Subcutaneous adipose tissue (tissue), 4 donors: ENCODE results near the gene GNAI1. TPM values are rescaled to one million over a fixed set of nuclear protein-coding genes. Genes with fewer than 3 reads are reported as not detected.

Experiments used
- CTCF ChIP-seq: fragments of 450-650 bp; IDR thresholded peaks from one replicate; pipeline ENCODE4 v1.5.1; 2016; ENCODE audit warnings: low read depth, mild to moderate bottlenecking, control low read depth, antibody characterized with exemption, moderate library complexity
- total RNA-seq, 4 donors: library from RNA; depleted of rRNA; stranded (reverse); fragments of >200 nt; gene quantifications; one replicate each; pipeline ENCODE4 v1.1.0, GENCODE V29; 2016

GNAI1 gene
- total RNA-seq, 4 donors from 2014 or later = 93.8 to 328 (median 103) TPM

- no peak for TF ChIP-seq CTCF
These were observed 1.1 kb upstream of the GNAI1 start for GRCh38 chr7:80133361-80134114.

GRCh38 chr7:80134115-80134535 lies 506 bp upstream of the GNAI1 start:
- TF ChIP-seq CTCF = no peak

GRCh38 chr7:80135309-80136104 lies 876 bp downstream of the GNAI1 start:
- no peak for TF ChIP-seq CTCF

- TF ChIP-seq CTCF = no peak
These were observed 1.8 kb downstream of the GNAI1 start for GRCh38 chr7:80136261-80137055.

GRCh38 chr7:80137410-80137809 lies 2.8 kb downstream of the GNAI1 start:
- no peak for TF ChIP-seq CTCF

- TF ChIP-seq CTCF = no peak
These were observed 4.6 kb downstream of the GNAI1 start for GRCh38 chr7:80139236-80139635.

GRCh38 chr7:80140388-80140787 lies 5.8 kb downstream of the GNAI1 start:
- no peak for TF ChIP-seq CTCF
